Measurements from ENCODE around the gene FOXD4L1. TPM values are rescaled to one million over a fixed set of nuclear protein-coding genes. Genes with fewer than 3 reads are reported as not detected.
A peak's percentile ranks its signal among the peaks of the same experiment; 100 is the strongest.
"Not testable (repeated sequence)": the region's sequence is repeated elsewhere in the genome, so short reads cannot be mapped to it uniquely, and the experiment has no call there.

The FOXD4L1 gene
- polyA plus RNA-seq (2013, experiment 1 of 2; ENCODE audit: insufficient read length) = not detected
- not detected for polyA plus RNA-seq (2013, experiment 2 of 2; ENCODE audit: insufficient read length)

DNA sequence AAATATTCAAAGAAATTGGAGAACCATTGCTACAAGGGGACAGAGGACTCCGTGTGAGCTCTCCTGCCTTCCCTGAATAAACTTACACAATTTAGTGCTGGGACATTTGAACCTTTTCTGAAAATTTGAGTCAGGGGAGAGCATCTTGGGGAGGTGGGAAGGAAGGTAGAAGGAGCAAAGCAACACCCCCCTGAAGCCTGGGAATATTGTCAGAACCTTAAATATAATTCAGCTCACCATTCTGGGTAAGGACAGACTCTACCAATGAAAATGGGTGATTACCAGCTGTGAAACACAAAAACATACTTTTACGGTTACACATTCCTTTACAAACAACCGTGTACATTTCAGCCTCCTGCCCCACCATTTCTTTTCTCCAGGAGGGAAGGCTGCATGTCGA lies at the start of gene FOXD4L1:
FOXD4L1 (plus strand) TSS at position 301 of the 400 bp plus-strand sequence. CDS start 592 bp downstream, outside the sequence.
- not testable (repeated sequence) for DNase-seq

DNA sequence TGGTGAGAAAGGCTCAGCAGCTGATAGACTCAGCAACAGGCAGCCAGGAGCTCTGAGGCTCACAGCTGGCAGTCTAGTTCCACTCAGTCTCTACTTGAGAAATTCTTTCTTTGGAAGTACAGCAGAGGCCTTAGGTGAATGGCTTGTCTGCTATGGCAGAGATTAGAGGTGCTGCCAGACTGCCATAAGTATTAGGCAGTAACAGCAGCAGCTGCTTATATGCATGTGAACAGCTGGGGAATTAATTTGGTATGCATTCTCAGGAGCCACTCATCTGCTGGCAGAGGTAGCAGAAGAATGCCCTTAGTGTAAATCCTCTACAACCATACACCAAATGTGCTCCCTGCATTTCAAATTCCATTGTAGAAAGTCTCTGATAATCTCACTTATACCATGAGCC lies 32.7 kb upstream of the FOXD4L1 start:
- not testable (repeated sequence) for DNase-seq

DNA sequence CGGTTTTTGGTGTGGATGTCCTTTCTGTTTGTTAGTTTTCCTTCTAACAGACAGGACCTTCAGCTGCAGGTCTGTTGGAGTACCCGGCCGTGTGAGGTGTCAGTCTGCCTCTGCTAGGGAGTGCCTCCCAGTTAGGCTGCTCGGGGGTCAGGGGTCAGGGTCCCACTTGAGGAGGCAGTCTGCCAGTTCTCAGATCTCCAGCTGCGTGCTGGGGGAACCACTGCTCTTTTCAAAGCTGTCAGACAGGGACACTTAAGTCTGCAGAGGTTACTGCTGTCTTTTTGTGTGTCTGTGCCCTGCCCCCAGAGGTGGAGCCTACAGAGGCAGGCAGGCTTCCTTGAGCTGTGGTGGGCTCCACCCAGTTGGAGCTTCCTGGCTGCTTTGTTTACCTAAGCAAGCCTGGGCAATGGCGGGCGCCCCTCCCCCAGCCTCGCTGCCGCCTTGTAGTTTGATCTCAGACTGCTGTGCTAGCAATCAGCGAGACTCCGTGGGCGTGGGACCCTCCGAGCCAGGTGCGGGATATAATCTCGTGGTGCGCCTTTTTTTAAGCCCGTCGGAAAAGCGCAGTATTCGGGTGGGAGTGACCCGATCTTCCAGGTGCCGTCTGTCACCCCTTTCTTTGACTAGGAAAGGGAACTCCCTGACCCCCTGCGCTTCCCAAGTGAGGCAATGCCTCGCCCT lies 21.6 kb upstream of the FOXD4L1 start:
- not testable (repeated sequence) for DNase-seq

DNA sequence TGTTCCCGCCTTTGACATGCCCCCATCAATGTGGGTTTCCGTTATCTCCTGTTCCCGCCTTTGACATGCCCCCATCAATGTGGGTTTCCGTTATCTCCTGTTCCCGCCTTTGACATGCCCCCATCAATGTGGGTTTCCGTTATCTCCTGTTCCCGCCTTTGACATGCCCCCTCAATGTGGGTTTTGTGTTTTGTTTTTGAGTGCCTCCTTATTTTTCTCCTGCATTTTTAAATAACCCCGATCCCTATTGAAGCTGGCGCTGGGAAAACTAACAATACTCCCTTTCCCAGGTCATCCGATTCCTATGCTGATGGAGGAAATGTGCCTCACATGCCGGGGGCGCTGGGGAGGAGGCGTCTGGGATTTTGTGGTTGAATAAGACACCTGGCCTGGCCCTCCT lies 1.9 kb upstream of the FOXD4L1 start:
- not testable (repeated sequence) for DNase-seq

DNA sequence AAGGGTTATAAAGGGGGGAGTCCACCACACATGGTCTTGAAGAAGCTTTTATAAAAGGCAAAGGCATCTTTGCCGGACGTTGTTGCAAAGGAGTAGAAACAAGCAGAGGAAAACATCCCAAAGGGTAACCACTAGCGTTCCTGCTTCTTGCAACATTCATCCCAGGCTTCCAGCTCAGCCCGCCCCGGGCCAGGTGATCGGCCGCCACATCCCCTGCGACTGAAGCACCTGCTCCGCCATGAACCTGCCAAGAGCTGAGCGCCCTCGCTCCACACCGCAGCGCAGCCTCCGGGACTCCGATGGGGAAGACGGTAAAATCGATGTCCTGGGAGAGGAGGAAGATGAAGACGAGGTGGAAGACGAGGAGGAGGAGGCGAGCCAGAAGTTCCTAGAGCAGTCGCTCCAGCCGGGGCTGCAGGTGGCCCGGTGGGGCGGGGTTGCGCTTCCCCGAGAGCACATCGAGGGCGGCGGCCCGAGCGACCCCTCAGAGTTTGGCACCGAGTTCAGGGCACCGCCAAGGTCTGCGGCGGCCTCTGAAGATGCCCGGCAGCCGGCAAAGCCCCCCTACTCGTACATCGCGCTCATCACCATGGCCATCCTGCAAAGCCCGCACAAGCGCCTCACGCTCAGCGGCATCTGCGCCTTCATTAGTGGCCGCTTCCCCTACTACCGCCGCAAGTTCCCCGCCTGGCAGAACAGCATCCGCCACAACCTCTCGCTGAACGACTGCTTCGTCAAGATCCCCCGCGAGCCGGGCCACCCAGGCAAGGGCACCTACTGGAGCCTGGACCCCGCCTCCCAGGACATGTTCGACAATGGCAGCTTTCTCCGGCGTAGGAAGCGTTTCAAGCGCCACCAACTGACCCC lies 787 bp downstream of the FOXD4L1 start:
- not testable (repeated sequence) for DNase-seq

DNA sequence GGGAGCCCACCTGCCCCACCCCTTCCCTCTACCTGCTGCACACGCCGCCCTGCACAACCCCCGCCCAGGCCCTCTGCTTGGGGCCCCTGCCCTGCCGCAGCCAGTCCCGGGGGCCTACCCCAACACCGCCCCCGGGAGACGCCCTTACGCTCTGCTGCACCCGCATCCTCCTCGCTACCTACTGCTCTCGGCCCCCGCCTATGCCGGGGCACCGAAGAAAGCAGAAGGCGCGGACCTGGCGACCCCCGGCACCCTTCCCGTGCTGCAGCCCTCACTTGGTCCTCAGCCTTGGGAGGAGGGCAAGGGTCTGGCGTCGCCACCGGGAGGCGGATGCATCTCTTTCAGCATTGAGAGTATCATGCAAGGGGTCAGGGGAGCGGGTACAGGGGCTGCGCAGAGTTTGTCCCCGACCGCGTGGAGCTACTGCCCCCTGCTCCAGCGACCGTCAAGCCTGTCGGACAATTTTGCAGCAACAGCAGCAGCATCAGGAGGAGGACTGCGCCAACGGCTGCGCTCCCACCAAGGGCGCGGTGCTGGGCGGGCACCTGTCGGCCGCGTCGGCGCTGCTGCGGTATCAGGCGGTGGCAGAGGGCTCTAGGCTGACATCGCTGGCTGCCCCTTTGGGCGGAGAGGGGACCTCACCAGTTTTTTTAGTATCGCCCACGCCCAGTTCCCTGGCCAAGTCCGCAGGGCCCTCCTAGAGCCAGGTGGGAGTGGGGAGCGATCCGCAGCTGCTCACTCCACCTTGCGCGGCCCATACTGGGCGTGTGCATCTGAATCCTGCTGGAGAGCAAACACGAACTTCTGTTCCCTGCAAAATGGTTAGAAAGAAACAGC lies 1.6 kb downstream of the FOXD4L1 start:
- DNase-seq = not testable (repeated sequence)

DNA sequence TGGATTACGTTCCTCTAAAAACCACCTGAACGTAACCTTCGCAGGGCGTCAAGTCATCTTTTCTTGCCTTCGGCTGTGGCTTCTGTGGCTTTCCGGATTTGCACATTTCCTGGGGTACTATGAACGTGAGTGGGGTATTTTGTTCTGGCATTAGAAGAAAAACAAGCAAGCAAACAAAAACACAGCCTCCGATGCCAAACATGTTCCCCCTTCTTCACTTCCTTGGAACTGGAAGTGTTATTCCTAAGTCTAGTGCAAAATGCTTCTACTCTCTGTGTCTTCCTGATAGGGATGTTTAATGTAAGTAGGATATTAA lies 2.2 kb downstream of the FOXD4L1 start:
- not testable (repeated sequence) for DNase-seq

DNA sequence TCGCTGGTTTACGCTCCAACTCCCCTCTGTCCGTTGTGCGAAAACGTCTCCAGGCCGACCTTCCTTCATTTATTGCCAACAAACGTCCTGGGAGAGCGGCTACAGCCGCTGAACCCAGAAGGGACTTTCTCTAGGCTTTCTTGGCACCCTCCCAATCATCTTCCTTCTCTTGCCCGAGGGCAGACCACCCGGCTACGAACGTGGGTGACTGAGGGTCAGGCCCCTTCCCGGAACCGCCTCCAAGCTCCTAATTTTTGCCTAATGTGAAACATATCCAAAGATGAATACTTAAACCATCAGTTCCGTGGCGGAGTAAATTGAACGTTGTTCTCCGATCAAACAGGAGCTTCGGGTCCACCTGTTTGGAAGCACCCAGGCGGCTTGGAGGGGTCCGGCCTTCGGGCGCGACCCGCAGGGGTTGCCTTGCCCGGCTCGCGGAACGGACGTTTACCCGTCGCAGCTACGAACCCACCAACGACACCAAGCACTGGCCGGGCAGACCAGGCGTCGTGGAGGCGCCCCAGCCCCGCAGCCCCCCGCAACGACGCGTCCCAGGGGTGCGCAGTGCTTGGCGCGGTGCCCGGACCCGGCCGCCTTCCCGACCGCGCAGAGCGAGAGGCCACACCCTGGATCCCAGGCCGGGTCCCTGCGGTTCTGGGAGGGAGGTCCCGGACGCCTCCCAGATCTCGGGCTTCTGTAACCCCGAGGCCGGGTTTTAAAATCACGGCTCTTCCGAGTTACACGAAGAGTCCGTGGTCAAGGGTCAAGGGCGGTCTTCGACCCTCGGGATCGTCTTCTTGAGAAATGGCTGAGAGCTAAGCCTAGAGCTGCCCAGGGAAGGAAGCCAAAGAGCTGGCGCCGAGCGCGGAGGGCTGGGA lies 4.0 kb downstream of the FOXD4L1 start:
- not testable (repeated sequence) for DNase-seq

DNA sequence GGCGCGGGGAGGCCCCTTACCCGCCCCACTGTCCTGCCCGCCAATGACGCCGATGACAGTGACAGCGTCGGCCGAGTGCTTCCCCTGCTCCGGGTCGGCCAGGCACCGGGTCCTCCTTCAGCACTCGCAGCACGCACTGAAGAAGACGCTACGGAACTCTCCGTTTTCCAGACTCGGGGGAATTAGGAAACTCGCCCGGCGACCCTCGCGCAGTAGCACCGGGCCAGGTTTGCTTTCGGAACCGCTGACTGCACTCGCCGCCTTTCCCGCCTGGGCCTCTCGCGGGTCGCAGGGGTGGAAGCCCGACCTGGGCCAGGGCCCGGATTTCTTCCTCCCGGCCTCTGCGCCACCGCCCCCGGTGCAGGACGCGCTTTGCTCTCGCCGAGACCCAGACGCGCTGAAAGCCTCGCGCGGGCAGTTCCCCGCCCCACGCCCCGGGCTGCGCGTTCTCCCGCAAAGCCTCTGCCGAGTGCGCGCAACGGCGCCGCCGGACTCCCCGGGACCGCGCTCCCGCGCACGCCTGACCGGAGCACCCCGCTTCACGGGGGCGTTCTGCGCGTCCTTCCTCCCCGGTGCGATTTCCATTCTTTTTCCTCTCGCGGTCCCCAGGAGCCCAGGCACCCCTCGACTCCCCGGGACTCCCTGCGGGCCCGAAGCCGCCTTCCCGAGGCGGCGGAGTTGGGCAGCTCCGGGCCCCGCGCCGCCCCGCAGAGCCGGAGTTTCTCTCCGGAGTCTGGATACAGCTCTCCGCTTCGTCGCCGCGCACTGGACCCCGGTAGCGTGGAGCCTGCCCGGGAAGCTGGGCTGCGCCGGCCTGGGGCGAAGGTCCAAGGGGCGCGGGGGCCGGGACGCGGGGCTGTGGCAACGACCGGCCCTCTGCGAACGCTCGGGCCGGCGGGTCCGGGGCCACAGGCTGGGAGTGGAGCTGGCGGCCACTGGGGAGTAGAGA lies 4.9 kb downstream of the FOXD4L1 start:
- DNase-seq = peak; percentile 2

DNA sequence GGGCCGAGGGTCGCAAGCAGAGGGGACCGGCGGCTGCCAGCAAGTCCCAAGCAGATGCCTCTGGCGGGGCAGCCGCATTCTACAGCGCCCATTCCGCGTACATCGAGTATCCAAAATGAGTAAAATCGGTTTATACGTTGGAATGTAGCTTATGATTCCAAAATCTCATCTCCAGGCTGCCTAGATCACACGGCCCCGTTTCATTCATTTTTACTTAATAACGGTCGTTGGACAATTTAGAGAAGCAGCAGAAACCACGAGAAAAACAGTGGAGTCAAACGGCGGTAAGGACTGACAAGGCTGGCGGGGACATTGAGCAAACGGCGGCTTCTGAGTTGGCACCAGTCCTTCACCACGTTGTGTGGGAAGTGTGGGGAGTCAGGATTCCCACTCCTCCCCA lies 5.6 kb downstream of the FOXD4L1 start:
- DNase-seq = not testable (repeated sequence)

DNA sequence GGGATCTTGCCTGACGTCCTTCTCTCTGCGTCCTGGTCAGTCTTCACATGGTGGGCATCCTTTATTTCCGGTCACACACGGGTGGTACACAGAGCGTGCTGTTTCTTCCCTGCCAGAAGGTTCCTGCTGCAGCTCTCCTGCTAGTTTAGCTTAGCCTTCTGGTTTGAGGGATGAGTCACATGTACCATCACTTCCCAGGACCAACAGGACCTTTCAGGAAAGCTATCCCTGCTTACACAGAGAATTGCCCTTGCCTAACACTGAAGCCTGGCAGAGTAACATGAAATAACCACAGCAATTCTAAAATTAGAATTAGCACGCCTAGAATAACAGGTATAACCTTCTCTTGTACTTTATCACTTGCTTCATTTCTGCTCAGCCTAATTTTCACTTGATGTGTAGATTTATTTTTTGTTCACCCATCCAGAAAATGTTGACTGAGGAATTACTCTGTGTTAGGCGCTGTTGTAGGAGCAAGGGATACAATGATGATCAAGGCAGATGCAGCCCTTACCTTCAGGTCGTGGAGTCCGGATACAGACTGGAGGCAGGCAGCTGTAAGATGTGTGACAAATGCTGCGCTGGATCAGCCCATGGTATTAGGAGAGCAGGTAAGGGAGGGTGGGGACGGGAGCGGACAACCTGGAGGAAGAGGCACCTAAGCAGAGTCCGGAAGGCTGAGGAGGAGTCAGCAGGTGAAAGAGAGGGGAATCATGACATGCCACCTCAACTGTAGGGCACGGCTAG lies 9.1 kb downstream of the FOXD4L1 start:
- DNase-seq = not testable (repeated sequence)

DNA sequence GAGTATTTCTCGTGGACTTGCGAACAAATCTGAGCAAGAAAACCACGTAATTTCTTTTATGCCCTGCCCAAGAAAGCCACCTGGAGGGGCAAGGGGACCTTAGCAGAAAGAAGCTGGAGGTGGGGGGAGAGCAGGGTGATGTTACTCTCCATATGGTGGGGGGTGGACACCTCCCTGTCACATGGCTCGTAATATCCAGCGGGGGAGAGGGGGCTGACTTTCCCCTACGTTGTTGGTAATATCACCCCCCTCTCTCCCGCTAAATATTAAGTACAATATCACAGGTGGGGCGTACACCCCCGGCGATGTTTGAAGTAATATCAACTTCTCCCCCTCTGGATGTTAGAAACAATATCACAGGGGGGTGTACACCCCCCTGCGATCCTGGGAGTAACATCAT lies 9.7 kb downstream of the FOXD4L1 start:
- DNase-seq = not testable (repeated sequence)

DNA sequence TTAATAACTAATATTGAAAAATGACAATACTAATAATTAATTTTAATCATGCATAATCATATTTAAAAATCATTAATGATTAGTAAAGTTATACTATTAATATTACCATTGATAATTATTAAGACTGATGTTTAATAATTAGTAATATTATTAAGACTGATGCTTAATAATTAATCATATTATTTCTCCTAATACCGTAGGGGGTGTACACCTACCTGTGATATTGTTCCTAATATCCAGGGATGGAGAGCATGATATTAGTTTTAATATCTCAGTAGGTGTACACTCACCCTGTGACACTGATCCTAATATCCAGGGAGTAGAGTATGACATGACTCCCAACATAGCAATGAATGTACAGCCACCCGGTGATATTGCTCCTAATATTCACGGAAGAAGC lies 12.4 kb downstream of the FOXD4L1 start:
- not testable (repeated sequence) for DNase-seq

DNA sequence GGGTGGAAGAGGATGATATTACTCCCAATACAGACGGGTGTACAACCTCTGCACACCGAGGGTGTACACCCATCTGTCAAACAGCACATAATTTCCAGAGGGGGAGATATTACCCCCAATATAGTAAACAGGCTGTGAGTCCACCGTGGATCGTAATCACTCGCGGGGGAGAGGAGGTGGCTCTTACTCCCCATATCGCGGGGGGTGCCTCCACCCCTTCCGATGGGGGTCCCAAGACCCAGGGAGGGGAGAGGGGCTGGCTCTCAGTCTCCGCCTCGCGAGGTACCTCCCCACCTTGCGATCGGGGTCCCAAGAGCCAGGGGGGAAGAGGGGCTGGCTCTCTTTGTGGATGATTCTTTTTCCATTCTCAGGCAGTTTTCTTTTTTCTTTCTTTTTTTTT lies 13.4 kb downstream of the FOXD4L1 start:
- DNase-seq = not testable (repeated sequence)

DNA sequence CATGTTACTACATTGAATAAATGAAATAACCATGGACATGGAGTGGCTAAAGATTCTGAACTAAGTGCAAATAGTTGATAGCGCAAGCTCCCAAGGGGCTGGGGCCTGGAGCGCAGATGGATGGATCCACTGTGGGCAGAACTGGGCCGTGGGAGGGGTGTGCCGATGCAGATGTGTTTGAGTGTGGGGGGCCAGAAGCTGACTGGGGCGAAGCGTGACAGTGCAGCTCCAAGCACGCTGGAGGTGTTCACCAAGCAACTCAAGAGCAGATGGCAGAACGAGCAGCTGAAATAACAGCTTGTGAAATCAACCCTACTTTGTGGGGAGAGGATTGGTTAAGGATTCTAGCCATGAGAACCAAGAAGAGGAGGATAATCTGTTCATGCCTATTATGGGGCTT lies 17.0 kb downstream of the FOXD4L1 start:
- not testable (repeated sequence) for DNase-seq

DNA sequence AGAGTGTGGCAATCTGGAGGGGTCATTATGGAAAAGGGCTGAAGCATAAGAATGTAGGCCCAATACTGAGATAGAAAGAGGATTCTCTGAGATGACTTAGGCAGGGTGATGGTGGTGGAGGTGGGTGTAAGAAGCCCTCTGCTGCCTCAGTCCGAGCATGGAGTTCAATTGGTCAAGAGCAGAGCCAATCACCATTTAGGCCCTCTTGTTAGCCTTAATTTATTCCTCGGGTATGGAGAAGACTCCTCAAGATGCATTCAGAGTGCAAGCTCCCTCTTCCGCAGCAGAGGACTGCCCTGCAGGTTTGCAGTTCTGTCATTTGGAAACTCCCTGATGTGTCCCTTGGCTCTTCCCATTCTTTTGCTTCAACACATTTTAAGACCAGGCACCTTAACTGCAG lies 17.5 kb downstream of the FOXD4L1 start:
- not testable (repeated sequence) for DNase-seq

DNA sequence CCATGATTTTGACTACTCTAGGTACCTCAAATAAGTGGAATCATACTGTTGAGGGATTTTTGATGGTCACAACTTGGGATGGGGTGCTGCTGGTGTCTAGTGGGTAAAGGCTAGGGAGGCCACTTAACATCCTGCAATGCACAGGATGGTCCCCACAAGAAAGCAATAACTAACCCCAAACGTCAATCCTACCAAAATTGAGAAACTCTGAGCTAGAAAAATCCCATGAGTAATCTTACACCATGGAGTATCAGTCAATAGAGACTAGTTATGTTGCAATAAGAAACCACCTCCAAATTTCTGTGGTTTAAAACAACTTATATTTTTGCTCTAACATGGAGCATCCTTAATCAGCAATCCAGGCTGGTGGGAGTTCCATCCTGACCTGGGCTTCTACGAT lies 18.6 kb downstream of the FOXD4L1 start:
- not testable (repeated sequence) for DNase-seq

DNA sequence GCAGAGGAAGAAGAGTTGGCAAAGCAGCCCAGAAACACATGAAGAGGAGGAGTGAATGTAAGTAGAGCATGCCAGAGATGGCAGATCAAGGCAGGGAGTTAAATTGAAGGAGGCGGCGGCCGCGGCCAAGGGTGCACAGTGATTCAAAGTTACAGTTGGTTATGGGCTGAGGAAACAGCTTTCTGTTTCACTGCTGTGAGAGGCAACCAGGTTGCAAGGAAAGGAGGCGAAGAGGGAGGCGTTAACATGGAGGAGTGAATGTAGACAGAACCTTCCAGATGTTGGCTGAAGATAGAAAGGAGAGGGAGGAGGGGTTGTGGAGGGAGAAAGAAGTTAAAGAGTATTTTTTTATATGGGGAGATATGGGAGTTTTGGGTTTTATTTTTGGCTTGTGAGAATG lies 22.4 kb downstream of the FOXD4L1 start:
- DNase-seq = not testable (repeated sequence)

DNA sequence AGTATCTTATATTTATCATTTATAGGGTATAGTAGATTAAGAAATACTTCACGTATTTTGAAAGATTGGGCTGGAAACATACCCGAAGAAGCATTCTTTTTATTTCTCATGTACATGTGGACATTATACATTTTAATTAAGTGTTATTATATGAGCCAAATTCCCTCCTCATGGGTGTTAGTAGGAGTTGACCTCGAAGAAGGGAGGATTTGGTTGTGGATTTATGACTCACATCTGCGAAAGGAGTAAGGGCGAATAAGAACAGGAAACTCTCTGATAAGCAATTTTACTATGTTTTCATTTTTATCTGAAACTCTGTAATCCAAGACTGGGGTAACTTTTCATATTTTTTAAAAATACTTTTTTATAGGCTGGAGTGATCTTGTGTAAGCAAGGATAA lies 23.0 kb downstream of the FOXD4L1 start:
- DNase-seq = not testable (repeated sequence)

DNA sequence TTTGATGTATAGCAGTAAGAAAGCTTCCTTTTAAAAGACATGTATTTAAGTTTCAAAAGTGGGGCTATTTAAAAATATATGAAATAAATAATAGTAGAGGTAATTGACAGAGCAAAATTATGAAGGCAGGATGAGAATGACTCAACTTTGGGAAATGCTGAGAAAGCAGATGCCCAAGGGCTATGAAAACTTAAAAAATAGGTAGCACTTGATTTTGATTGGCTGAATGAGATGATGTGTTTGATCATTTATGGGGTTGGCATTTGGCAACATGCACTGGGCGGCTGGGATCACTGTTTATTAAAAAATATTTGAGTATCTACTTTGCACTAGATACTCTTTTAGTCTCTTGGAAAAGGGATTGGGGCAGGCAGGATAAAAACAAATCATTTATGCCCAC lies 26.5 kb downstream of the FOXD4L1 start:
- not testable (repeated sequence) for DNase-seq

All from fibroblast of skin of abdomen (primary cell).